K562 (cell line): ENCODE data around the gene SLC45A3. TPM values are rescaled to one million over a fixed set of nuclear protein-coding genes. Genes with fewer than 3 reads are reported as not detected.

Experiments used
- ARID1B ChIP-seq: fragments of 450-650 bp; IDR thresholded peaks from 2 replicates; pipeline ENCODE4 v1.6.1; 2016; ENCODE audit warnings: antibody characterized with exemption, mild to moderate bottlenecking, inconsistent platforms
- CHCHD3 ChIP-seq: fragments of 250-450 bp; sonication (Bioruptor Pico); IDR thresholded peaks from 2 replicates; pipeline ENCODE4 v2.1.2; 2022; ENCODE audit warnings: mild to moderate bottlenecking
- DDX20 ChIP-seq: fragments of 450-650 bp; IDR thresholded peaks from 2 replicates; pipeline ENCODE4 v1.6.1; 2016; ENCODE audit warnings: missing genetic modification characterization, low read depth, mild to moderate bottlenecking, missing compliant biosample characterization, moderate library complexity
- DNMT1 ChIP-seq: fragments of 450-650 bp; IDR thresholded peaks from 2 replicates; pipeline ENCODE4 v1.6.1; 2016; ENCODE audit warnings: antibody characterized with exemption, mild to moderate bottlenecking
- EP400 ChIP-seq: fragments of 450-650 bp; IDR thresholded peaks from 2 replicates; pipeline ENCODE4 v1.6.1; 2017; ENCODE audit warnings: antibody characterized with exemption, mild to moderate bottlenecking, moderate library complexity
- ERF ChIP-seq: fragments of 450-650 bp; formaldehyde crosslinking; IDR thresholded peaks from 2 replicates; pipeline ENCODE4 v1.4.0; 2020; ENCODE audit warnings: mild to moderate bottlenecking, mixed read lengths
- ILF3 ChIP-seq: fragments of 450-650 bp; IDR thresholded peaks from 2 replicates; pipeline ENCODE4 v1.6.1; 2018; ENCODE audit warnings: antibody characterized with exemption, mild to moderate bottlenecking, moderate library complexity, borderline replicate concordance
- MXI1 ChIP-seq: IDR thresholded peaks from 2 replicates; pipeline ENCODE4 v1.6.1; 2011; ENCODE audit warnings: low read depth, mild to moderate bottlenecking, improper control_type of control experiment, low read length
- NUFIP1 ChIP-seq: fragments of 450-650 bp; IDR thresholded peaks from 2 replicates; pipeline ENCODE4 v1.6.1; 2018; ENCODE audit not compliant: partially characterized antibody
- POU5F1 ChIP-seq: fragments of 150-350 bp; IDR thresholded peaks from 2 replicates; pipeline ENCODE4 v1.6.1; 2014; ENCODE audit warnings: borderline replicate concordance, low read length, low read depth, mild to moderate bottlenecking; ENCODE audit not compliant: partially characterized antibody
- PYGO2 ChIP-seq: fragments of 450-650 bp; IDR thresholded peaks from 2 replicates; pipeline ENCODE4 v1.6.1; 2016; ENCODE audit warnings: mild to moderate bottlenecking, missing genetic modification characterization, moderate library complexity, missing compliant biosample characterization
- RBM15 ChIP-seq: fragments of 200-400 bp; formaldehyde crosslinking; IDR thresholded peaks from 2 replicates; pipeline ENCODE4 v1.6.1; 2018; ENCODE audit warnings: mild to moderate bottlenecking, low read length, moderate library complexity; ENCODE audit not compliant: insufficient read depth
- SMAD2 ChIP-seq: fragments of 150-350 bp; IDR thresholded peaks from 2 replicates; pipeline ENCODE4 v1.6.1; 2014; ENCODE audit warnings: low read depth, mild to moderate bottlenecking, low read length
- SMC3 ChIP-seq: conservative IDR thresholded peaks from 2 replicates; pipeline ENCODE4 v1.6.1; 2011; ENCODE audit warnings: low read depth, low read length, improper control_type of control experiment; ENCODE audit not compliant: insufficient read depth
- TSC22D4 ChIP-seq: fragments of 450-650 bp; IDR thresholded peaks from 2 replicates; pipeline ENCODE4 v1.6.1; 2016; ENCODE audit warnings: missing genetic modification characterization, missing biosample characterization, control low read depth
- ZC3H8 ChIP-seq: fragments of 450-650 bp; IDR thresholded peaks from 2 replicates; pipeline ENCODE4 v1.6.1; 2017
- ZNF143 ChIP-seq: sonication (generic); formaldehyde crosslinking; IDR thresholded peaks from 2 replicates; pipeline ENCODE4 v1.9.0; 2022; ENCODE audit warnings: mild to moderate bottlenecking, missing genetic modification reagents
- polyA plus RNA-seq, 8 experiments: library from polyadenylated mRNA; depleted of rRNA in 4 of 8; stranded (reverse) in 5 of 8; unstranded in 3 of 8; fragments of >200 nt; fragmentation: Nextera tagmentation in 2 of 8; fragmentation: Illumina TruSeq in 1 of 8; extraction: Ambion mirVana in 2 of 8; extraction: Trizol in 1 of 8; gene quantifications; 2 replicates each; pipeline versions ENCODE4 v1.2.1 to v1.2.3, GENCODE V29; 2011 to 2014; ENCODE audit warnings: inconsistent platforms in 1 of 8, missing spikeins in 1 of 8
- total RNA-seq, 7 experiments: library from RNA; depleted of rRNA in 6 of 7; stranded (reverse); fragments of >200 nt in 6 of 7; fragmentation: Illumina TruSeq in 2 of 7; extraction: Trizol in 2 of 7; gene quantifications; 2 replicates each; pipeline versions ENCODE4 v1.2.1 to v1.2.3, GENCODE V29; 2011 to 2021; ENCODE audit warnings: low replicate concordance in 1 of 7
- TF ChIP-seq, protein P1 (sequence below): fragments of 250-450 bp; sonication (Bioruptor Pico); IDR thresholded peaks from 2 replicates; pipeline ENCODE4 v1.4.0; 2020; ENCODE audit warnings: mild to moderate bottlenecking, moderate library complexity
- TF ChIP-seq, protein P2 (sequence below): sonication (generic); formaldehyde crosslinking; IDR thresholded peaks from 2 replicates; pipeline ENCODE4 v1.8.1; 2023; ENCODE audit warnings: mild to moderate bottlenecking, missing genetic modification reagents
- TF ChIP-seq, protein P3 (sequence below), 3 experiments: IDR thresholded peaks in 2 of 3; conservative IDR thresholded peaks in 1 of 3; 2 replicates each; pipeline ENCODE4 v1.5.1; 2011 to 2012; ENCODE audit warnings: low read length in 3 of 3, mild to moderate bottlenecking in 3 of 3, control low read depth in 2 of 3, improper control_type of control experiment in 1 of 3, inconsistent platforms in 1 of 3, low read depth in 1 of 3, mixed read lengths in 1 of 3, moderate library complexity in 1 of 3; ENCODE audit not compliant: insufficient read depth in 2 of 3
- TF ChIP-seq, protein P4 (sequence below): fragments of 450-650 bp; IDR thresholded peaks from 2 replicates; pipeline ENCODE4 v1.6.1; 2017; ENCODE audit warnings: antibody characterized with exemption

Gene SLC45A3
- total and polyA plus RNA-seq, 9 of the 15 experiments (the other 6 are each of a cell fraction or from before 2014, with no cell fraction given): 0.06 to 3.3 (median 1.3) TPM

DNA sequence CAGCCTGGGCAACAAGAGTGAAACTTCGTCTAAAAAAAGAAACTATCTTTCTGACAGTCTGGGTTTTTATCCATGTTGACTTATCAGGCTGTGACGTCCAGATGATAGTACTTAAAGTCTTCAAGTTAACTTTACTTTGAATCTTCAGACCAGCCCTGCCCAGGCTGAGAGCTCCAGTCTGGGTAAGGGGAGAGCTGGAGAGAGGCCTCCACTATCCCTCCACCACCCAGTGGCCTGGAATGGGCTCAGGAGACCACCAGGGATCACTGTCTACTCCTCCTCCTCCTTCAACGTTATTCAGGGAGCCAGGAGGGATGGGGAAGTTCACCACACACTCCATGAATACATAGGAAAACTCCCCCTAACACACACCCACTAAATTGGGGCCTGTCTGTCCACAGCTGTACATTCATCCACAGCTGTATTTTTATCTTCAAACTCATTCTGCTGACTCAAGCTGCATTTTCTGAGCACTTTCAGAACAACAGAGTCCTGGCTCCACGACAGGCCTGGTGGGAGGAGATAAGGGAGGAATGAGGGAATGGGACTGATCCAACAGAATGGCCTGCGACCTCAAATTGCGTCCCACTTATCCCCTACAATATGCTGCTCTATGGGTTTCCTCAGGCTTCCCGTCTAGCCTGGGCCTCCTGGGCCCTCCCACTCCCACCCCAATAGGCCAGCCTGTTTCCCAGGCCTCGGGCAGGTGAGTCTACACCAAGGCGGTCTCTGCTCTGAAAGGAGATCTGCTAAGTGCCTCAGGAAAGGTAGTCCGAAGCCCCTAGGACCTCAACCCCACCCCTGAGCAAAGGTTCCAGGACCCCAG, 1.8 kb downstream of the SLC45A3 start (continued):
- TF ChIP-seq, protein P1, sequence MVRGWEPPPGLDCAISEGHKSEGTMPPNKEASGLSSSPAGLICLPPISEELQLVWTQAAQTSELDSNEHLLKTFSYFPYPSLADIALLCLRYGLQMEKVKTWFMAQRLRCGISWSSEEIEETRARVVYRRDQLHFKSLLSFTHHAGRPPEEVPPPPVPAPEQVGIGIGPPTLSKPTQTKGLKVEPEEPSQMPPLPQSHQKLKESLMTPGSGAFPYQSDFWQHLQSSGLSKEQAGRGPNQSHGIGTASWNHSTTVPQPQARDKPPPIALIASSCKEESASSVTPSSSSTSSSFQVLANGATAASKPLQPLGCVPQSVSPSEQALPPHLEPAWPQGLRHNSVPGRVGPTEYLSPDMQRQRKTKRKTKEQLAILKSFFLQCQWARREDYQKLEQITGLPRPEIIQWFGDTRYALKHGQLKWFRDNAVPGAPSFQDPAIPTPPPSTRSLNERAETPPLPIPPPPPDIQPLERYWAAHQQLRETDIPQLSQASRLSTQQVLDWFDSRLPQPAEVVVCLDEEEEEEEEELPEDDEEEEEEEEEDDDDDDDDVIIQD (CRISPR knock-in tag): no peak
- no peak for TF ChIP-seq POU5F1
- 0 out of 2 replicates have a peak, but pooled peaks have one; percentile 24 for TF ChIP-seq DNMT1
- no peak for TF ChIP-seq ILF3
- no peak for TF ChIP-seq SMC3
- TF ChIP-seq NUFIP1: no peak
- TF ChIP-seq, protein P2, sequence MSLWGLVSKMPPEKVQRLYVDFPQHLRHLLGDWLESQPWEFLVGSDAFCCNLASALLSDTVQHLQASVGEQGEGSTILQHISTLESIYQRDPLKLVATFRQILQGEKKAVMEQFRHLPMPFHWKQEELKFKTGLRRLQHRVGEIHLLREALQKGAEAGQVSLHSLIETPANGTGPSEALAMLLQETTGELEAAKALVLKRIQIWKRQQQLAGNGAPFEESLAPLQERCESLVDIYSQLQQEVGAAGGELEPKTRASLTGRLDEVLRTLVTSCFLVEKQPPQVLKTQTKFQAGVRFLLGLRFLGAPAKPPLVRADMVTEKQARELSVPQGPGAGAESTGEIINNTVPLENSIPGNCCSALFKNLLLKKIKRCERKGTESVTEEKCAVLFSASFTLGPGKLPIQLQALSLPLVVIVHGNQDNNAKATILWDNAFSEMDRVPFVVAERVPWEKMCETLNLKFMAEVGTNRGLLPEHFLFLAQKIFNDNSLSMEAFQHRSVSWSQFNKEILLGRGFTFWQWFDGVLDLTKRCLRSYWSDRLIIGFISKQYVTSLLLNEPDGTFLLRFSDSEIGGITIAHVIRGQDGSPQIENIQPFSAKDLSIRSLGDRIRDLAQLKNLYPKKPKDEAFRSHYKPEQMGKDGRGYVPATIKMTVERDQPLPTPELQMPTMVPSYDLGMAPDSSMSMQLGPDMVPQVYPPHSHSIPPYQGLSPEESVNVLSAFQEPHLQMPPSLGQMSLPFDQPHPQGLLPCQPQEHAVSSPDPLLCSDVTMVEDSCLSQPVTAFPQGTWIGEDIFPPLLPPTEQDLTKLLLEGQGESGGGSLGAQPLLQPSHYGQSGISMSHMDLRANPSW: no peak
- no peak for TF ChIP-seq ZNF143 (CRISPR knock-in tag)
- TF ChIP-seq CHCHD3 (CRISPR knock-in tag): no peak
- no peak for TF ChIP-seq ZC3H8
- no peak for TF ChIP-seq PYGO2
- TF ChIP-seq EP400: peak; percentile 57
- no peak for TF ChIP-seq SMAD2
- TF ChIP-seq TSC22D4 (tag): no peak
- TF ChIP-seq ARID1B: peak; percentile 99
- peak; percentile 79; the same call in 1 of the 2 replicates for TF ChIP-seq ERF (CRISPR knock-in tag)
- TF ChIP-seq, protein P3, sequence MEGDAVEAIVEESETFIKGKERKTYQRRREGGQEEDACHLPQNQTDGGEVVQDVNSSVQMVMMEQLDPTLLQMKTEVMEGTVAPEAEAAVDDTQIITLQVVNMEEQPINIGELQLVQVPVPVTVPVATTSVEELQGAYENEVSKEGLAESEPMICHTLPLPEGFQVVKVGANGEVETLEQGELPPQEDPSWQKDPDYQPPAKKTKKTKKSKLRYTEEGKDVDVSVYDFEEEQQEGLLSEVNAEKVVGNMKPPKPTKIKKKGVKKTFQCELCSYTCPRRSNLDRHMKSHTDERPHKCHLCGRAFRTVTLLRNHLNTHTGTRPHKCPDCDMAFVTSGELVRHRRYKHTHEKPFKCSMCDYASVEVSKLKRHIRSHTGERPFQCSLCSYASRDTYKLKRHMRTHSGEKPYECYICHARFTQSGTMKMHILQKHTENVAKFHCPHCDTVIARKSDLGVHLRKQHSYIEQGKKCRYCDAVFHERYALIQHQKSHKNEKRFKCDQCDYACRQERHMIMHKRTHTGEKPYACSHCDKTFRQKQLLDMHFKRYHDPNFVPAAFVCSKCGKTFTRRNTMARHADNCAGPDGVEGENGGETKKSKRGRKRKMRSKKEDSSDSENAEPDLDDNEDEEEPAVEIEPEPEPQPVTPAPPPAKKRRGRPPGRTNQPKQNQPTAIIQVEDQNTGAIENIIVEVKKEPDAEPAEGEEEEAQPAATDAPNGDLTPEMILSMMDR (IDR thresholded peaks at IDR 0.05 in 2 of 3, conservative IDR thresholded peaks at IDR 0.05 in 1 of 3; ENCODE audit: insufficient read depth in 2 of 3, low read depth in 1 of 3, low read length in 3 of 3): no peak
- no peak for TF ChIP-seq RBM15
- TF ChIP-seq, protein P4, sequence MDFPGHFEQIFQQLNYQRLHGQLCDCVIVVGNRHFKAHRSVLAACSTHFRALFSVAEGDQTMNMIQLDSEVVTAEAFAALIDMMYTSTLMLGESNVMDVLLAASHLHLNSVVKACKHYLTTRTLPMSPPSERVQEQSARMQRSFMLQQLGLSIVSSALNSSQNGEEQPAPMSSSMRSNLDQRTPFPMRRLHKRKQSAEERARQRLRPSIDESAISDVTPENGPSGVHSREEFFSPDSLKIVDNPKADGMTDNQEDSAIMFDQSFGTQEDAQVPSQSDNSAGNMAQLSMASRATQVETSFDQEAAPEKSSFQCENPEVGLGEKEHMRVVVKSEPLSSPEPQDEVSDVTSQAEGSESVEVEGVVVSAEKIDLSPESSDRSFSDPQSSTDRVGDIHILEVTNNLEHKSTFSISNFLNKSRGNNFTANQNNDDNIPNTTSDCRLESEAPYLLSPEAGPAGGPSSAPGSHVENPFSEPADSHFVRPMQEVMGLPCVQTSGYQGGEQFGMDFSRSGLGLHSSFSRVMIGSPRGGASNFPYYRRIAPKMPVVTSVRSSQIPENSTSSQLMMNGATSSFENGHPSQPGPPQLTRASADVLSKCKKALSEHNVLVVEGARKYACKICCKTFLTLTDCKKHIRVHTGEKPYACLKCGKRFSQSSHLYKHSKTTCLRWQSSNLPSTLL: no peak
- no peak for TF ChIP-seq MXI1
- TF ChIP-seq DDX20 (tag): no peak
